Ectodermal cell (in vitro differentiated cells): Measurements from ENCODE around the gene CFI.

ENCODE experiments used
- H3K27ac ChIP-seq: 2 replicates; pipeline ENCODE4 v1.7.0; 2013; ENCODE audit warnings: mild to moderate bottlenecking, low read depth, low read length; ENCODE audit not compliant: insufficient read depth, poor library complexity, severe bottlenecking
- H3K27me3 ChIP-seq: 2 replicates; pipeline ENCODE4 v1.7.0; 2013; ENCODE audit warnings: mild to moderate bottlenecking, low read length; ENCODE audit not compliant: insufficient read depth, control insufficient read depth, poor library complexity, severe bottlenecking
- H3K36me3 ChIP-seq: one replicate; pipeline ENCODE4 v1.7.0; 2013; ENCODE audit warnings: low read length; ENCODE audit not compliant: control insufficient read depth, insufficient read depth
- H3K4me1 ChIP-seq: one replicate; pipeline ENCODE4 v1.7.0; 2013; ENCODE audit warnings: low read length; ENCODE audit not compliant: control insufficient read depth, insufficient read depth
- H3K4me3 ChIP-seq: 2 replicates; pipeline ENCODE4 v1.7.0; 2013; ENCODE audit warnings: low read depth, low read length, control low read depth; ENCODE audit not compliant: insufficient read depth
- H3K9me3 ChIP-seq: 2 replicates; pipeline ENCODE4 v1.7.0; 2013; ENCODE audit warnings: mild to moderate bottlenecking, low read length, moderate library complexity; ENCODE audit not compliant: control insufficient read depth
- WGBS, 2 experiments: methylation state at CpG; one replicate each; pipeline ENCODE4 v1.1.7; 2013; ENCODE audit warnings: missing lambda C conversion rate in 2 of 2; 5-methylcytosine and 5-hydroxymethylcytosine counted together

Gene CFI

DNA sequence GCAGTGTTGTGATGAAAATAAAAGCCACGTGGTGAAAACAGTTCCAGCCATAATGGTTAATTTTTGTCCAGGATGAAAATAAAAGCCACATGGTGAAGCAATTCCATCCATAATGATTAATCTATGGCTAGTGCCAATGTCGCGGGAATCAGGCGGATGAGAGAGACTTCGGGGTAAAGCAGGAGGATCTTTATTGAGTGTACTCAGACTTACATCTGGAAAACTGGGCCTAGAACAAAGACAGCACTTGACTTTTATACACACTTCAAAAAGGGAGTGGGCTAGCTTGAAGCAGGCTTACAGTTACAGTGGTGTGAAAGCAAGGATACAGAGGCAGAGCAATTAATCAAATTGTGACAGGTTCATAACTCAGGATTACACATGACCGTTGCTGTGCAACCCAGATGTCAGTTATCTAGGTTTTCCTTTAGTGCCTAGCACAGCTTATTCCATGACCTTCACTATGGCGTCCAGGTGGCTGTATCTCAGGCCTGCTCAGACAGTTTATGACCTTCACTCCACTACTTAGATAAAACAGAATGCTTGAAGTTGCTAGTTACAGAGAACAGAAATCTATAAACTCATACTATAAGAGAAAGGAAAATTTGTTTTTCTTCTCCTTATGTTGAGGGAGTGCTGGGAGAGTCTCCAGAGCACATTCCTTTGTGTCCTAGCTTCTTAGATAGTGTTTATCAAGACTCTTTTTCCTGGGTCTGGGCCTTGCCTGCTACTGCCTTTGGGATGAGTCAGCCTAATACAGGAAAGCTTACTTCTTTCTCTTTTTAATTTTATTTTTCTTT is 66.0 kb downstream of the CFI start:
- 93 to 94% methylated on average over 5 to 7 of the region's 7 CpGs for WGBS, 2 experiments
- H3K4me1 ChIP-seq: no peaks in the 10 kb centered on the region
- H3K36me3 ChIP-seq: no peaks in the 10 kb centered on the region
- no peak overlapping the region for H3K27ac ChIP-seq
- no peak overlapping the region for H3K4me3 ChIP-seq
- H3K27me3 ChIP-seq: no peaks in the 10 kb centered on the region
- H3K9me3 ChIP-seq: no peaks in the 10 kb centered on the region

- peaks cover 3% of the 10 kb centered on the region for H3K4me1 ChIP-seq
- no peaks in the 10 kb centered on the region for H3K9me3 ChIP-seq
- H3K36me3 ChIP-seq: no peaks in the 10 kb centered on the region
- H3K4me3 ChIP-seq: no peak overlapping the region
- H3K27me3 ChIP-seq: peaks cover 7% of the 10 kb centered on the region
- no peak overlapping the region for H3K27ac ChIP-seq
- 93 to 97% methylated on average over 4 to 5 of the region's 5 CpGs for WGBS, 2 experiments
These were observed 68.1 kb downstream of the CFI start for GRCh38 chr4:109733728-109734127.

GRCh38 chr4:109730619-109731545 is 70.9 kb downstream of the CFI start:
- Histone ChIP-seq H3K27ac (no peak overlapping the region), H3K27me3 (peaks cover 11% of the 10 kb centered on the region), H3K4me1 (peaks cover 6% of the 10 kb centered on the region), H3K36me3 (no peaks in the 10 kb centered on the region), H3K4me3 (peak overlapping the region; percentile 71), H3K9me3 (no peaks in the 10 kb centered on the region)
- WGBS, 2 experiments: 54 to 62% methylated on average over 16 to 20 of the region's 21 CpGs

DNA sequence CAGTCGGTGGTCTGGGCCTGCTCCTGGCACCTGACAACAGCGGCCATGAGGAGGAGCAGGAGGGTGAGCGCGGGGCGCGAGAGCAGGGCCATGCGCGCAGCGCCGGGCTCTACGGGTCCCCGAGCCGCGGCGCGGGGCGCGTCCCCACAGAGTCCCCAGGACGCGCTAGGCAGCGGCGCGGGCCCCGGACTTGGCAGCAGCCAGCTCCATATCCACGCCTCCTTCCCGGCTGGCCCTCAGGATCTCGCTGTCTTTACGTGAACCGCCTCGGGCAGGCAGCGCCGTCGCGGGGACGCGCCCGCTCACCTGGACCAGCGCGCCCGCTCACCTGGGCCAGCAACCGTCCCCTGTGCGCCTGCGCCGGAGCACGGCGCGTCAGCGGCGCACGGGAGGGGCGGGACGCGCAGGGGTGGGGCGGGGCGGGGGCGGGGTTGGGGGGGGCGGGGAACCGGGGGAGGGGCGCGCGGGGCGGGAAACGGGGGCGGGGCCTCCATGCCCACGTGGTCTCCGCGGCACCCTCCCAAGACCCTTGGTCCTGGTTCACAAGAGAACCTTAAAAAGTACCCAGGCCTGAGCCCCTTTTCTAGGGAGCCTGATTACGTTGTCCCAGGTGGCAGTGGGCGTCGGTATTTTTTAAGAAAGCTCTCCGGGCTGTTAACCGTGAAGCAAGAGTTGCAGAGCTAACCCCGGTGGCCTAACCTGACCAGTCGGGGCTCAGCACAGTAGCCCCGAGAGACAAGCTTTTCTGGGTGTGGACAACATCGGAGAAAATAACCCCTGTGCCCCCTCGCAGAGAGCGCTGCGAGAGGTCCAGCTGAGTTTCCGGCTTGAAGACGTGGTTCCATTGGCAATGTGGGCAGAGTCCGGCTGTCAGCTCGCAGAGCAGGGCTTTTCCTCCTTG is 71.8 kb downstream of the CFI start, which contains the start of gene PLA2G12A:
Gene PLA2G12A (minus strand): TSS at position 353 of the 901 bp plus-strand sequence. CDS start 261 bp downstream, at position 92.
- 0 to 1% methylated on average over 83 of the region's 83 CpGs for WGBS, 2 experiments
- H3K36me3 ChIP-seq: no peaks in the 10 kb centered on the region
- peak within 1 kb of the TSS; percentile 50 for H3K27ac ChIP-seq

GRCh38 chr4:109729117-109729717 is 72.6 kb downstream of the CFI start:
- Histone ChIP-seq H3K4me1 (peaks cover 6% of the 10 kb centered on the region), H3K36me3 (no peaks in the 10 kb centered on the region), H3K9me3 (no peaks in the 10 kb centered on the region), H3K4me3 (peak overlapping the region; percentile 71), H3K27ac (no peak overlapping the region), H3K27me3 (peaks cover 11% of the 10 kb centered on the region)
- 1 to 3% methylated on average over 23 to 25 of the region's 25 CpGs for WGBS, 2 experiments

More for the DNA sequence above, 71.8 kb downstream of the CFI start, which contains the start of gene PLA2G12A:
- H3K4me1 ChIP-seq: peaks cover 6% of the 10 kb centered on the region
- H3K9me3 ChIP-seq: no peaks in the 10 kb centered on the region
- H3K27me3 ChIP-seq: peaks cover 11% of the 10 kb centered on the region
- peak within 1 kb of the TSS; percentile 71 for H3K4me3 ChIP-seq

GRCh38 chr4:109728385-109728784 is 73.4 kb downstream of the CFI start:
- H3K4me3 ChIP-seq: no peak overlapping the region
- H3K27ac ChIP-seq: no peak overlapping the region

DNA sequence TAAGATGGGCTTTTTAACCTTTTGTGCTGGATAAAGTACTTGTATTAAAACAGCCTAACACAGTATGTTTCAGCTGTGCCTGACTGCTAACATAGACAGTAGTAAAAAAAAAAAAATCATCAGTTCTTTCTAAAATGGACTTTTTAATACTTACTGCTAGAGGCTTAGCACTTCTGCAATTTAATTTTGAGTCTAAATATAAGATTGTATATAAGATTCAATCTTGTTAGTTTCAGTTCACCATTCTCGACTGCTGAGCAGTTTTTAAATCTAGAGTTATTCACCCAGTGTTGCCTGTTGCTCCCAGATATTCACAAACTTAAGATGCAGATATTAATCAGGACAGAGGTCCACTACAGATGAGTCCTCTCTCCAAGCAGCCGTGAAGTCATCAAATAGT is 78.7 kb downstream of the CFI start:
- WGBS, 2 experiments: 94 to 96% methylated on average over 2 of the region's 2 CpGs
- H3K36me3 ChIP-seq: no peaks in the 10 kb centered on the region
- H3K27ac ChIP-seq: no peak overlapping the region
- H3K4me1 ChIP-seq: no peaks in the 10 kb centered on the region
- no peaks in the 10 kb centered on the region for H3K9me3 ChIP-seq
- H3K27me3 ChIP-seq: no peaks in the 10 kb centered on the region
- no peak overlapping the region for H3K4me3 ChIP-seq

More at GRCh38 chr4:109728385-109728784, 73.4 kb downstream of the CFI start:
- Histone ChIP-seq H3K27me3 (peaks cover 11% of the 10 kb centered on the region), H3K9me3 (no peaks in the 10 kb centered on the region), H3K36me3 (no peaks in the 10 kb centered on the region), H3K4me1 (peaks cover 6% of the 10 kb centered on the region)
- WGBS, 2 experiments: 90 to 93% methylated on average over 6 of the region's 6 CpGs

DNA sequence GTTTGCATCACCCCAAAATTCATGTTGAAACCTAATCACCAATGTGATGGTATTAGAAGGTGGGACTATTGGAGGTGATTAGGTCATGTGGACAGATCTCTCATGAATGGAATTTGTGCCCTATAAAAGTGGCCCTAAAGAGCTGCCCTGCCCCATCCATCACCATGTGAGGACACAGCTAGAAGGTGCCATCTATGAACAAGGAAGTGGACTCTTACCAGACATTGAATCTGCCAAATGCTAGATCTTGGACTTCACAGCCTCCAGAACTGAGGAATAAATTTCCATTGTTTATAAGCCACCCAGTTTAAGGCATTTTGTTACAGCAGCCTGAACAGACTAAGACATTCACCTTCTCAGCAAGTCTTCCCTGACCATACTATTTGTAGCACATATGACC is 79.4 kb downstream of the CFI start:
- Histone ChIP-seq H3K27ac (no peak overlapping the region), H3K9me3 (no peaks in the 10 kb centered on the region), H3K27me3 (no peaks in the 10 kb centered on the region), H3K4me3 (no peak overlapping the region), H3K36me3 (no peaks in the 10 kb centered on the region), H3K4me1 (no peaks in the 10 kb centered on the region)

GRCh38 chr4:109721033-109721432 is 80.8 kb downstream of the CFI start:
- no peaks in the 10 kb centered on the region for H3K27me3 ChIP-seq
- H3K27ac ChIP-seq: no peak overlapping the region
- no peak overlapping the region for H3K4me3 ChIP-seq
- WGBS, 2 experiments: 88 to 89% methylated on average over 7 of the region's 7 CpGs
- no peaks in the 10 kb centered on the region for H3K4me1 ChIP-seq
- H3K9me3 ChIP-seq: no peaks in the 10 kb centered on the region
- H3K36me3 ChIP-seq: peaks cover 4% of the 10 kb centered on the region
